Mucosa of rectum (tissue), 2 donors: ENCODE data around the gene TSGA10.

Source experiments
- H3K27ac ChIP-seq, 2 donors: one replicate each; pipeline ENCODE4 v1.7.0; 2013; ENCODE audit warnings: inconsistent platforms in 2 of 2, low read depth in 2 of 2, low read length in 2 of 2
- H3K27me3 ChIP-seq, 2 donors: one replicate each; pipeline ENCODE4 v1.7.0; 2013; ENCODE audit warnings: low read length in 2 of 2; ENCODE audit not compliant: control insufficient read depth in 2 of 2, insufficient read depth in 2 of 2
- H3K36me3 ChIP-seq, 2 donors: one replicate each; pipeline ENCODE4 v1.7.0; 2013; ENCODE audit warnings: low read length in 2 of 2; ENCODE audit not compliant: control insufficient read depth in 2 of 2, insufficient read depth in 2 of 2
- H3K4me1 ChIP-seq, 2 donors: one replicate each; pipeline ENCODE4 v1.7.0; 2013; ENCODE audit warnings: low read length in 2 of 2, mild to moderate bottlenecking in 1 of 2; ENCODE audit not compliant: control insufficient read depth in 2 of 2, insufficient read depth in 2 of 2
- H3K4me3 ChIP-seq, 2 donors: one replicate each; pipeline ENCODE4 v1.7.0; 2013; ENCODE audit warnings: low read length in 2 of 2
- H3K9ac ChIP-seq, 2 donors: one replicate each; pipeline ENCODE4 v1.7.0; 2013; ENCODE audit warnings: low read length in 2 of 2, low read depth in 1 of 2, mild to moderate bottlenecking in 1 of 2
- H3K9me3 ChIP-seq, 2 donors: one replicate each; pipeline ENCODE4 v1.7.0; 2013; ENCODE audit warnings: low read length in 2 of 2; ENCODE audit not compliant: control insufficient read depth in 2 of 2
- donor health status: healthy.
- donor health status: Normal muscosa, but diverticular disease.

The TSGA10 gene

GRCh38 chr2:99112617-99113016 is 42.1 kb downstream of the TSGA10 start:
- no peaks in the 10 kb centered on the region for H3K36me3 ChIP-seq
- no peak overlapping the region for H3K9ac ChIP-seq
- H3K27me3 ChIP-seq: no peaks in the 10 kb centered on the region
- H3K4me1 ChIP-seq: no peaks in the 10 kb centered on the region
- no peak overlapping the region for H3K4me3 ChIP-seq
- no peaks in the 10 kb centered on the region for H3K9me3 ChIP-seq
- no peak overlapping the region for H3K27ac ChIP-seq

- Histone ChIP-seq H3K27ac (no peak overlapping the region), H3K9ac (no peak overlapping the region), H3K36me3 (no peaks in the 10 kb centered on the region), H3K9me3 (no peaks in the 10 kb centered on the region), H3K27me3 (no peaks in the 10 kb centered on the region), H3K4me1 (no peaks in the 10 kb centered on the region), H3K4me3 (no peak overlapping the region)
These were observed 42.8 kb downstream of the TSGA10 start for GRCh38 chr2:99111945-99112344.

- Histone ChIP-seq H3K27me3 (no peaks in the 10 kb centered on the region), H3K9ac (no peak overlapping the region), H3K4me1 (no peaks in the 10 kb centered on the region), H3K27ac (no peak overlapping the region), H3K9me3 (no peaks in the 10 kb centered on the region), H3K4me3 (no peak overlapping the region), H3K36me3 (no peaks in the 10 kb centered on the region)
These were observed 43.5 kb downstream of the TSGA10 start for GRCh38 chr2:99111236-99111635.

- H3K27ac ChIP-seq: no peak overlapping the region
- no peaks in the 10 kb centered on the region for H3K36me3 ChIP-seq
- no peaks in the 10 kb centered on the region for H3K27me3 ChIP-seq
- H3K9me3 ChIP-seq: no peaks in the 10 kb centered on the region
- H3K4me1 ChIP-seq: no peaks in the 10 kb centered on the region
- no peak overlapping the region for H3K4me3 ChIP-seq
- H3K9ac ChIP-seq: no peak overlapping the region
These were observed 47.8 kb downstream of the TSGA10 start for GRCh38 chr2:99106913-99107312.

- no peak overlapping the region for H3K9ac ChIP-seq
- H3K27me3 ChIP-seq: no peaks in the 10 kb centered on the region
- no peaks in the 10 kb centered on the region for H3K9me3 ChIP-seq
These were observed 50.7 kb downstream of the TSGA10 start for GRCh38 chr2:99104006-99104405.

GRCh38 chr2:99101697-99102096 is 53.0 kb downstream of the TSGA10 start:
- Histone ChIP-seq H3K9me3 (no peaks in the 10 kb centered on the region), H3K4me1 (no peaks in the 10 kb centered on the region), H3K4me3 (no peak overlapping the region), H3K9ac (no peak overlapping the region), H3K27ac (no peak overlapping the region), H3K27me3 (no peaks in the 10 kb centered on the region), H3K36me3 (no peaks in the 10 kb centered on the region)

More at GRCh38 chr2:99104006-99104405, 50.7 kb downstream of the TSGA10 start:
- no peaks in the 10 kb centered on the region for H3K4me1 ChIP-seq
- no peak overlapping the region for H3K4me3 ChIP-seq
- H3K36me3 ChIP-seq: no peaks in the 10 kb centered on the region
- no peak overlapping the region for H3K27ac ChIP-seq

GRCh38 chr2:99096728-99097127 is 58.0 kb downstream of the TSGA10 start:
- no peaks in the 10 kb centered on the region for H3K4me1 ChIP-seq
- H3K4me3 ChIP-seq: no peak overlapping the region
- no peaks in the 10 kb centered on the region for H3K9me3 ChIP-seq
- H3K9ac ChIP-seq: no peak overlapping the region
- H3K27me3 ChIP-seq: no peaks in the 10 kb centered on the region
- H3K36me3 ChIP-seq: no peaks in the 10 kb centered on the region
- H3K27ac ChIP-seq: no peak overlapping the region

GRCh38 chr2:99088017-99088416 is 66.7 kb downstream of the TSGA10 start:
- H3K4me3 ChIP-seq: no peak overlapping the region
- H3K9ac ChIP-seq: no peak overlapping the region
- no peaks in the 10 kb centered on the region for H3K9me3 ChIP-seq
- H3K4me1 ChIP-seq: no peaks in the 10 kb centered on the region
- no peak overlapping the region for H3K27ac ChIP-seq
- no peaks in the 10 kb centered on the region for H3K27me3 ChIP-seq
- H3K36me3 ChIP-seq: no peaks in the 10 kb centered on the region

GRCh38 chr2:99086385-99086784 is 68.4 kb downstream of the TSGA10 start:
- Histone ChIP-seq H3K9me3 (no peaks in the 10 kb centered on the region), H3K27me3 (no peaks in the 10 kb centered on the region), H3K4me1 (no peaks in the 10 kb centered on the region), H3K36me3 (no peaks in the 10 kb centered on the region), H3K27ac (no peak overlapping the region), H3K4me3 (no peak overlapping the region), H3K9ac (no peak overlapping the region)

GRCh38 chr2:99085421-99085820 is 69.3 kb downstream of the TSGA10 start:
- H3K27ac ChIP-seq: no peak overlapping the region

GRCh38 chr2:99084256-99084655 is 70.5 kb downstream of the TSGA10 start:
- Histone ChIP-seq H3K36me3 (no peaks in the 10 kb centered on the region), H3K9ac (no peak overlapping the region), H3K4me1 (no peaks in the 10 kb centered on the region), H3K4me3 (no peak overlapping the region), H3K27me3 (no peaks in the 10 kb centered on the region), H3K27ac (no peak overlapping the region), H3K9me3 (no peaks in the 10 kb centered on the region)

More at GRCh38 chr2:99085421-99085820, 69.3 kb downstream of the TSGA10 start:
- no peaks in the 10 kb centered on the region for H3K36me3 ChIP-seq
- no peaks in the 10 kb centered on the region for H3K4me1 ChIP-seq
- no peaks in the 10 kb centered on the region for H3K9me3 ChIP-seq
- no peaks in the 10 kb centered on the region for H3K27me3 ChIP-seq
- no peak overlapping the region for H3K9ac ChIP-seq
- H3K4me3 ChIP-seq: no peak overlapping the region
